Mononuclear cell (primary cell): Measurements from ENCODE around the gene C18orf32. TPM values are rescaled to one million over a fixed set of nuclear protein-coding genes. Genes with fewer than 3 reads are reported as not detected.
A peak's percentile ranks its signal among the peaks of the same experiment; 100 is the strongest.
"Not testable (repeated sequence)": the region's sequence is repeated elsewhere in the genome, so short reads cannot be mapped to it uniquely, and the experiment has no call there.

Experiments
- H3K27me3 ChIP-seq: 2 replicates; pipeline ENCODE4 v1.6.0; 2011; ENCODE audit warnings: low read length, control low read depth; ENCODE audit not compliant: insufficient read depth
- H3K4me1 ChIP-seq: 2 replicates; pipeline ENCODE4 v1.5.1; 2011; ENCODE audit warnings: mild to moderate bottlenecking, low read length, control low read depth; ENCODE audit not compliant: insufficient read depth
- H3K4me3 ChIP-seq: 2 replicates; pipeline ENCODE4 v1.5.1; 2011; ENCODE audit warnings: mild to moderate bottlenecking, low read length, moderate library complexity
- H3K9me3 ChIP-seq: 2 replicates; pipeline ENCODE4 v1.5.1; 2011; ENCODE audit warnings: low read depth, mild to moderate bottlenecking, control low read depth, low read length
- total RNA-seq: library from RNA; depleted of rRNA; stranded (reverse); fragments of >200 nt; gene quantifications from one replicate; pipeline ENCODE4 v1.2.3, GENCODE V29; 2012

The C18orf32 gene
- total RNA-seq, 1 donor = 25.3 TPM

DNA sequence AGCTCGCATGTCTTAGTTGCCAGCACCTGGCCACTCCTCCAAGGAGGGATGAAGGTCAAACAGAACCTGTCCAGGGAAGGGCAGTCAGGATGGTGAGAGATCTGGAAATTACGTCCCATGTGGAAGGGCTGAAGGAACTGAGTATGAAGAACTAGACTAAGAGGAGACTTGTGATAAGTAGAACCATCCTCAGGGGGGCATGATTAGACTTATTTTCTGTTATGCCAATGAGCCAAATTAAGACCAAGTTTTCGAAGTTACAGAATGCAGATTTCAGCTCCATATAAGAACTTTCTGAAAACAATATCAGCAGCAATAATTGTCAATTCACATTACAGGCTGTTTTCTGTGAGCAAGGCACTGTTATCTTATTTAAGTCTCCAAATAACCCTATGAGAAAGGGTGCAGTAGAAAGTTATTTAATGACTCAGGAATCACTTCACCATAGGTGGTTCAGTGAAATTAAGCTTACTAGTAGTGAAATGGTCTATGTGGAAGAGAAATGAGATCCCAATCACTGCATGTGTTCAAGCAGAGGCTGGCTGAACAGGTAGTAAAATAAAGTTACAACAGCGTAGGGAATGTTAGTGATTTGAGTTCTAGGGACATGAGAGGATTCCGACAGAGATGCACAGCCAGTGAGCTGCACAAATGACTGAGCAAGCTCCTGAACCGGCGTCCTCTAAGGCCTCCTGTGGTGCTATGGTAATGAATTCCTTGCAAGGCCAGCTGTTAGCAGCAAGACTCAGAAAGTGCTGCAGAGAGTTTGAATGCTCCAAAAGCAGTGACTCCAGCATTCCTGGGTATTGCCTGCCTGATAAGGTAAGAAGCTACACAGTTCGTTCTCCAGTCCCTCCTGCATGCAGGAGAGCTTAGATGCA, 22.1 kb downstream of the C18orf32 start:
- H3K27me3 ChIP-seq = no peaks in the 10 kb centered on the region
- no peak overlapping the region for H3K4me3 ChIP-seq
- peaks cover 9% of the 10 kb centered on the region for H3K4me1 ChIP-seq
- H3K9me3 ChIP-seq = no peaks in the 10 kb centered on the region

DNA sequence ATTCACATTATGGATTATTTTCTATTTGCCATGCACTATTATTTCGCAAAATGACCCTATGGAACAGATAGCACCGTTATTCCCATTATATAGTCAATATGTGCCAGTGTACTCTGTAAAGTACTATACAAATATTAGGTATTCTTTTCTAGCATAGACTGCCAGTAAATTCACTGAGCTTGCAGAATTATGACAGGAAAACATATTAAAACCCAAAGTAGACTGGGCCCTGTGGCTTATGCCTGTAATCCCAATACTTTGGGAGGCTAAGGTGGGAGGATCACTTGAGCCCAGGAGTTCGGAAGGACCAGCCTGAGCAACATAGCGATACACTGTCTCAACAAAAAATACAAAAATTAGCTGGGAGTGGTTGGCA, 25.4 kb downstream of the C18orf32 start:
- no peak overlapping the region for H3K4me3 ChIP-seq
- peaks cover 29% of the 10 kb centered on the region for H3K4me1 ChIP-seq
- no peaks in the 10 kb centered on the region for H3K27me3 ChIP-seq
- H3K9me3 ChIP-seq = no peaks in the 10 kb centered on the region

DNA sequence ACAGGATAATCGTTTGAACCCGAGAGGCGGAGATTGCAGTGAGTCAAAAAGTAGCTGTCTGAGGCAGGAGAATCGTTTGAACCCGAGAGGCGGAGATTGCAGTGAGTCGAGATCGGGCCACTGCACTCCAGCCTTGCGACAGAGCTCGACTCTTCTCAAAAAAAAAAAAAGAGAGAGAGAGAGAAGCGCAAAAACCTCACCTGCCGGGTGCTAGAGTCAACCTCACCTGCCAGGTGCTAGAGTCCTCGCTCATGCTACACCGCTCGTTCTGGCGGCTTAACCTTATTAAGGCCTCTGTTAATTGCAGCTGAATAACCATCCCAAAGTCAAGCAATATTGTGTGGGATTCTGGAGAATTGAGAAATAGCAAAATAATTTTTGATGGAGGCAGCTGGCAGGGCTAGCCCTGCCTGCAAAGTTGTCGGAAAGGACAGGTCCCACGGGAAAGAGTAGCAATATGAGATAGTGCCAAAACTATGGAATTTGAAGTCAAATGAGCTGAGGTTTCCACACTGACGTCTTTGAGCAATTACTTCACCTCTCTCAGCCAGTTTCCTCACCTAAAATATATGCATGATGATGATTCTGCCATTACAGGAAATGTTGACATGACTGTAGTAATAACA, 25.9 kb downstream of the C18orf32 start:
- Histone ChIP-seq H3K9me3 (no peaks in the 10 kb centered on the region), H3K27me3 (no peaks in the 10 kb centered on the region), H3K4me1 (peaks cover 29% of the 10 kb centered on the region), H3K4me3 (peak overlapping the region; percentile 87)

DNA sequence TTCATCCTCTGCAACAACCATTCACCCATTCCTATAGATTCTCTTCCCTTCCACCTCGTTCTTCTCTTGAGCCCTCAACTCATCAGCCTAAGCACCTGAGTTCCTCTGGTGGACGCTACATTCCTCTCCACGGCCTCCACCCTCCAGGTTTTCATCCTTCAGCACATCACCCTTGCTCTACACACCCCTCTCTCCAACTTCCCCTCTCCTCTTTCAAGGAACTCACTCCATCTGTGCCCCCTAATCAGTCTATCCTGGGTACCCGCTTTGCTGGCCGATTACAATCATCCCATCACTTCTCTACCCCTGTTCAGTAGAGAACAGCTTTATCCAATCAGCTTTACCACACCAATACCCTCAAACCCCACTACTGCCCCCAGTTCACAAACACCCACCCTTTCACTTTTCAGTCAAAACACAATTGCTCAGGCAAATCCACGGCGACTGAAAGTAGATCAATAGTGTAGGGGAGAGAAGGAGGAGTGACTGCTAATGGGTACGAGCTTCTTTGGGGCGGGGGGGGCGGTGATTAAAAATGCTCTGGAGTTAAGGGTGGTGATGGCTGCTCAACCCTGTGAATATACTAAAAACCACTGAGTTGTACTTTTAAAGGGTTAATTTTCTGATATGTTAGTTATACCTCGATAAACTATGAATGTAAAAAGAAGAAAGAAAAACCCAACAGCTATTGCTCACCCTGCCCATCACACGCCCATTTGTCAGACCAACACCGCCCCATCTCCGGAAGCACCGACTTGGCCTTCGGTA, 27.4 kb downstream of the C18orf32 start:
- H3K4me1 ChIP-seq = peaks cover 29% of the 10 kb centered on the region
- peak overlapping the region; percentile 87 for H3K4me3 ChIP-seq
- H3K27me3 ChIP-seq = no peaks in the 10 kb centered on the region

DNA sequence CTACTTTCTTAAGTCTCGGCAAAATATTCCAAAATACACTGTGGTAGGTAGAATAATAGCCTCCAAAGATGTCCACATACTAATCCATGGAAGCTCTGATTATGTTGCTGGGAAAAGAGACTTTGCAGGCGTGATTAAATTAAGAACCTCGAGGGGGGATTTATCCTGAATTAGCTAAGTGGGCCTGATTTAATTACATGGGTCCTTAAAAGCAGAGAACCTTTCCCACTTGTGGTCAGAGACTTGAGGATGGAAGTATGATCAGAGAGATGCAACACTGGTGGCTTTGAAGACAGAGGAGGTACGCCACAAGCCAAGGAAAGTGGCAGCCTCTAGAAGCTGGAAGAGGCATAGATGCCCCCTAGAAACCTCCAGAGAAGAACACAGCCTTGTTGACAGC, 29.4 kb downstream of the C18orf32 start:
- Histone ChIP-seq H3K4me3 (no peak overlapping the region), H3K9me3 (no peaks in the 10 kb centered on the region), H3K4me1 (peaks cover 29% of the 10 kb centered on the region), H3K27me3 (no peaks in the 10 kb centered on the region)

More for the DNA sequence above, 27.4 kb downstream of the C18orf32 start:
- no peaks in the 10 kb centered on the region for H3K9me3 ChIP-seq

DNA sequence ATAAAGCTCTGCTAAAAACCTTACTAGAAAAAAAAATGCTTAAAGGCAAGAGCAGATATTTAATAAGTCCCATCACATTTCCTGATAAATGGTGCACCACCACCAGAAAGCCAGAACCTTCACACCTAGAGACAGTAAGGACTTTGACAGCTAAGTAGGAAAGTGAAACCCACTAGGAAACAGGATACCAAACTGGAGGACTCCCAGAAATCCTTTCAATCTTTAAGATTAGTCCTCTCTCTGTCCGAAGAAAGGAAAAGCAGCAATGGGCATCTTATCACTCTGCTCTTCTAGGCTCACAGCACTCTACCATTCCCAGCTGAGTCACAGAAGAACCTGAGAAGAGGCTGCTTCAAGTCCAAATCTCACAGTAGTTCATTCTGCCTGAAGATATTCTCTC, 30.2 kb downstream of the C18orf32 start:
- H3K9me3 ChIP-seq = no peaks in the 10 kb centered on the region
- peaks cover 29% of the 10 kb centered on the region for H3K4me1 ChIP-seq
- H3K27me3 ChIP-seq = no peaks in the 10 kb centered on the region
- H3K4me3 ChIP-seq = no peak overlapping the region

DNA sequence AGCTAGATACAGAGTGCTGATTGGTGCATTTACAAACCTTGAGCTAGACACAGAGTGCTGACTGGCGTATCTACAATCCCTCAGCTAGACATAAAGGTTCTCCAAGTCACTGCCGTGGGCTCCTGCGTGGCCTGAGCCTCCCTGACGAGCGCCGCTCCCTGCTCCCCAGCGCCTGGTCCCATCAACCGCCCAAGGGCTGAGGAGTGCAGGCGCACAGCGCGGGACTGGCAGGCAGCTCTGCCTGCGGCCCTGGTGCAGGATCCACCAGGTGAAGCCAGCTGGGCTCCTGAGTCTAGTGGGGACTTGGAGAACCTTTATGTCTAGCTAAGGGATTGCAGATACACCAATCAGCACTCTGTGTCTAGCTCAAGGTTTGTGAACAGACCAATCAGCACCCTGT, 34.5 kb downstream of the C18orf32 start:
- peaks cover 15% of the 10 kb centered on the region for H3K9me3 ChIP-seq
- not testable (repeated sequence) for H3K4me1 ChIP-seq, H3K4me3 ChIP-seq, H3K27me3 ChIP-seq

DNA sequence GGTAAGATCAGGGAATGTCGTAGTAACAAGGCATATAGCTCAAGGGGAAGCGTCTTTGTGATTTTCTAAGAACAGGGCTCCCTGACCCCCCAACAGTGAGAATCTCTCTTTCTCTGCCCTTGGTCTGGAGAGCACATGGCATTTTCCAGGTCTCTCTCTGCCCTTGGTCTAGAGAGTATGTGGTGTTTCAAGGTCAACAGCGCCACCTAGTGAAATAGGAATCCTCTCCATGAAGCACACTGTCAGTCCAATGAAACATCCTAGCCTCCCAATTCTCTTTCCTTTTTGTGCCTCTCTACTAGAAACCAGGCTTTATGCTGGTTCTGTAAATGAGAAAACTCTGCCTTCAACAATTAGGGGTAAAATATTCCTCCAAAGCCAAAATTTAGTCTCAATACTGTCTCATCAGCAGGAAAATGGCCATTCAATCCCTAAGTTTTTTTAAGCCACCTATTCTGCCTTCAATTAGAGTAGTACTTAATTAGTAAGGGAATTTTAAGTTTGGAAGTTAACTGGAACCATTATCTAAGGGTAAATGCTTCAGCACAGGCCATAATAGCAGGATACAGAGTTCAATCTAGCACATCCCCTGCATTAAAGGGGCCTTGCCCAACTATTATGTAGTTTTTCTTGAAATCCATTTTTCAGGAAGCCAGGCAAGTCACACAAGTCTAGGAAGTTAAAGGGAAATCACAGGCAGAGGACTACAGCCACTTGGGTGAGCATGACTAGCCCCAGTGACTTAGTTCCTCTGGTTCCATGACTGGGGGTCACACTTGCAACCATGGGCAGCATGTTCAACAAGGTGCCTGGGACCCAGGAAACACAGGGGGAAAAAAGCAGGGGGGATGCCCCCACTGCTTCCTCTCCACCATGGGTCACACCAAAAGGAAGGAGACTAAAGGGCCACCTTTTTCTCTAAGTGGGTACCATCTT, 39.0 kb downstream of the C18orf32 start:
- H3K4me3 ChIP-seq = no peak overlapping the region

DNA sequence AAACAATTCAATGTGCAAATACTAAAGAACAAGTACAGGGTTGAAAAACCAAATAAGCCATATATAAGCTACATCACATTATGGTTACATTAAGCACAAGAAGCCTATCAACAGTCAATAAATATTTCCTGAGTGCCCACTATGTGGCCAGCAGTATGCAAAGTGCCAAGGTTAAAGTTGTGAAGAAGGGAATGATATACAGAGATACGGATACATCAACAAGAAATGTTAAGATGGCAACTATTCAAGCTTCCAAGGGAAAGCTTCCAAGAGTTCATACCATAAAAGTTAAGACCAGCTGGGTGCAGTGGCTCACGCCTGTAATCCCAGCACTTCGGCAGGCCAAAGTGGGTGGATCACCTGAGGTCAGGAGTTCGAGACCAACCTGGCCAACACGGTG, 40.6 kb downstream of the C18orf32 start:
- Histone ChIP-seq H3K9me3 (peaks cover 15% of the 10 kb centered on the region), H3K4me3 (no peak overlapping the region), H3K4me1 (no peaks in the 10 kb centered on the region), H3K27me3 (no peaks in the 10 kb centered on the region)

More for the DNA sequence above, 39.0 kb downstream of the C18orf32 start:
- H3K4me1 ChIP-seq = no peaks in the 10 kb centered on the region
- H3K9me3 ChIP-seq = peaks cover 15% of the 10 kb centered on the region
- H3K27me3 ChIP-seq = no peaks in the 10 kb centered on the region

DNA sequence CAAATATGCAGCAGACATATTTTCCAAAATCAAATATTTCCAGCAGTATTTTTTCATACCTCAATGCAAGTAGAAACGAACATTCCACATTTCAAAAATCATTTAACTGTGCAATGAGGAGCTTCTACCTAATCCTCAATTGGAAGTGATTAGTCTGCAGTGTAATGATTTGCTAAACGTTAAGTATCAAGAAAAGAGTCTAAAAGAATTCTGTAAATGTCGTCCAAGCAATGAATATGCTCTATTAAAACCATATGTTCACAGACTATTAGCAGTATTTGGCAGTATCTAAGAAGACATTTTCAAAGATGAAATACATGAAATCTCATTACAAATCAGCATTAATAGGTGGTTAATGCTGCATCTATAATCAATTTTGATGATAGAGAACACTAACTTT, 42.5 kb downstream of the C18orf32 start:
- Histone ChIP-seq H3K4me1 (no peaks in the 10 kb centered on the region), H3K27me3 (no peaks in the 10 kb centered on the region), H3K9me3 (peaks cover 15% of the 10 kb centered on the region), H3K4me3 (no peak overlapping the region)

DNA sequence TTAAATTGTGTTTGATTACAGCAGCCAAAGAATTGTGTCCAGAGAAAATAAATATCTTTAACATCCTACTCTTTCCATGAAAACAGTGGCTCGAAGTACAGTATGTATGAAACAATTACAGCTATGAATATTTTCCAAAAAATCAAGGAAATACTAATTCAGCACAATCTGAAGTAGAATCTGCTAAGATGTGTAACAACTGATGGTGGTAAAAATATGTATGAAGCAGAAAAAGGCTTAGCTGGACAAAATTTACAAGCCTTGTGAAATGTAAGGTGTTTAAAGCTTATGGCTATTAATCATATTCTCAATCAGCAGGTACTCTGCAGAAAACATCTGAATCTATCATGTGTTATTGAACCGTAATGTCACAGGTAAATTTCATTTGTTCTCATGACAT, 43.2 kb downstream of the C18orf32 start:
- Histone ChIP-seq H3K27me3 (no peaks in the 10 kb centered on the region), H3K4me1 (no peaks in the 10 kb centered on the region), H3K4me3 (no peak overlapping the region), H3K9me3 (peaks cover 9% of the 10 kb centered on the region)

DNA sequence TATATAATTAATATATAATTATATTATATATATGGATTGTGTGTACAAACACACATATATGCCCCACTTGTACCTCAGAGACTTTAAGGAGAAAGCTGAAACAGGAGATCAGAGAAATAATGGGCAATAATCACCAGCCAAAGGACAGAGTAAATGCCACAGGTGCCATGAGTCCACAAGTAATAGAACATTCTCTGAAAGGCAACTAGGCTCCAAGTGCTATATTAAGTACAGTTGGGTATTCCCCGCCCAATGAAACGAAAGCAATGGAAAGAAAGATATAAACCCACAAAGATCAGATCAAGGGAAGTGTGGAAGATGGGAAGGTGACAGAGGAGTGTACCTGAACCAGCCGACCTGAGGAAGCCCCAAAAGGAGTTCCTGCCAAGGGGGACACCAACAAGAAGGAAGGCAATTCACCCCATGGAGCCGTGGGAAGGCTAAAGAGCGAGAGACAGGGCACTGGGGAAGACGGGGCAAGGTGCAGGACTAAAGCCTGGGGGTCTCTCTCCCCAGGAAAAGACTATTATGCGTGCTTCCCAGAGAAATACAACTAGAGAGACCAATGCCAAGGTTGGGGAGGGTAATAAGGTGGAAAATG, 45.6 kb downstream of the C18orf32 start:
- Histone ChIP-seq H3K9me3 (no peaks in the 10 kb centered on the region), H3K27me3 (no peaks in the 10 kb centered on the region), H3K4me1 (no peaks in the 10 kb centered on the region), H3K4me3 (no peak overlapping the region)

DNA sequence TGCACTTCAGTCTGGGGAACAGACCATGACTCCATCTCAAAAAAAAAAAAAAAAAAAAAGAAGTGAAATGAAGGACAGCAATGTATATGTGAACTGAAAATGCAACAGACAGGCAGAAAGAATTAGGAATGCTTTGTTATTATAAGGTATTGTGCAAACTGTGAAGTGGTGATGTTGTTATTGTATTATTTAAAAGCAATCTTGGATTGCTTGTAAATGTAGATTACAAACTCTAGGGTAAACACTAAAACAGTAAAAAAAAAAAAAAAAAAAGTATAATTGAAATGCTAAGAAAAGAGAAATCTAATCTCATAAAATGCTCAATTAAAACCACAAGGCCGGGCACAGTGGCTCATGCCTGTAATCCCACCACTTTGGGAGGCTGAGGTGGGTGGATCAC, 51.9 kb downstream of the C18orf32 start:
- H3K4me3 ChIP-seq = no peak overlapping the region
- H3K4me1 ChIP-seq = no peaks in the 10 kb centered on the region
- H3K27me3 ChIP-seq = no peaks in the 10 kb centered on the region
- no peaks in the 10 kb centered on the region for H3K9me3 ChIP-seq

DNA sequence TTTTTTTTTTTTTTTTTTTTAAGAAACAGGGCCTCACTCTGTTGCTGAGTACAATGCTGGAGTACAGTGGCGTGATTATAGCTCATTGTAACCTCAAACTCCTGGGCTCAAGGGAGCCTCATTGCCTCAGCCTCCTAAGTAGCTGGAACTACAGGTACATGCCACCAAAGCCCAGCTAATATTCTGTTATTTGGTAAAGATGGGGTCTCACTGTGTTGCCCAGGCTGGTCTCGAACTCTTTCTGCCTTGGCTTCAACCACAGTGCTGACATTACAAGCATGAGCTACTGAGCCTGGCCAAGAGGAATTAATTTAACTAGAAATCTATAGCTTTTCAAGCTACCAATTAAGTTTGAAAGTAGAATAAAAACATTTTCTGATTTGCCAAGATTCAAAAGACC, 54.4 kb downstream of the C18orf32 start:
- no peaks in the 10 kb centered on the region for H3K9me3 ChIP-seq
- H3K4me3 ChIP-seq = no peak overlapping the region
- H3K4me1 ChIP-seq = no peaks in the 10 kb centered on the region
- H3K27me3 ChIP-seq = no peaks in the 10 kb centered on the region
